ENCODE data around the gene SPINK5. TPM values are rescaled to one million over a fixed set of nuclear protein-coding genes. Genes with fewer than 3 reads are reported as not detected.

The SPINK5 gene
- total RNA-seq, 6 experiments from 2014 or later, result 0.10 to 0.26 TPM; not detected in 4

DNA sequence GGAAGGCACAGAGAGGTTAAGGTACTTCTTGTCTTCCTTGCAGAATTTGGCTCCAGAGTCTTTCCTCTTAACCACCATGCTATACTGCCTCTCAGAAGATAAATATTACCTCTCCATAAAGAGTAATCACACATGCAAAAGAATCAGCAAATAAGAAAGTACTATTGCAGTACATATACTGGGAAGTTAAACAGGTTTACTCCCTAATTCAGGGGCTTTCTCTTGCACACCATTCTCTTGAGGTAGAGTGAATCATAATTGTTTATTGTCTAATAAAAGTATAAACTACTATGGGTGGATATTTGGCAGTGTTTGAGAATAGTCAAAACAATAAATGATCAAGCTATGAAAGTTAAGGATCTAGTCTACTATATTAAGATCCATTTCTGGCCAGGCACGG lies 40.4 kb downstream of the SPINK5 start:
- Histone ChIP-seq H3K36me3 (no peaks in the 10 kb centered on the region), H3K27me3 (no peaks in the 10 kb centered on the region), H3K9me3 (no peaks in the 10 kb centered on the region), H3K4me1 (no peaks in the 10 kb centered on the region), H3K4me3 (no peak overlapping the region), H3K27ac (no peak overlapping the region)
- 86% methylated on average over 1 of the region's 1 CpG for WGBS (ENCODE audit: insufficient coverage, low coverage, low lambda C conversion rate, missing lambda C conversion rate)
- intact Hi-C loops (cut with DNase I), result no loop called here
- TF ChIP-seq POLR2A (IDR thresholded peaks at IDR 0.05), result no peak
- TF ChIP-seq, protein P1, sequence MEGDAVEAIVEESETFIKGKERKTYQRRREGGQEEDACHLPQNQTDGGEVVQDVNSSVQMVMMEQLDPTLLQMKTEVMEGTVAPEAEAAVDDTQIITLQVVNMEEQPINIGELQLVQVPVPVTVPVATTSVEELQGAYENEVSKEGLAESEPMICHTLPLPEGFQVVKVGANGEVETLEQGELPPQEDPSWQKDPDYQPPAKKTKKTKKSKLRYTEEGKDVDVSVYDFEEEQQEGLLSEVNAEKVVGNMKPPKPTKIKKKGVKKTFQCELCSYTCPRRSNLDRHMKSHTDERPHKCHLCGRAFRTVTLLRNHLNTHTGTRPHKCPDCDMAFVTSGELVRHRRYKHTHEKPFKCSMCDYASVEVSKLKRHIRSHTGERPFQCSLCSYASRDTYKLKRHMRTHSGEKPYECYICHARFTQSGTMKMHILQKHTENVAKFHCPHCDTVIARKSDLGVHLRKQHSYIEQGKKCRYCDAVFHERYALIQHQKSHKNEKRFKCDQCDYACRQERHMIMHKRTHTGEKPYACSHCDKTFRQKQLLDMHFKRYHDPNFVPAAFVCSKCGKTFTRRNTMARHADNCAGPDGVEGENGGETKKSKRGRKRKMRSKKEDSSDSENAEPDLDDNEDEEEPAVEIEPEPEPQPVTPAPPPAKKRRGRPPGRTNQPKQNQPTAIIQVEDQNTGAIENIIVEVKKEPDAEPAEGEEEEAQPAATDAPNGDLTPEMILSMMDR (IDR thresholded peaks at IDR 0.05), result no peak
- ATAC-seq, result no peak
- DNase-seq, result no peak

DNA sequence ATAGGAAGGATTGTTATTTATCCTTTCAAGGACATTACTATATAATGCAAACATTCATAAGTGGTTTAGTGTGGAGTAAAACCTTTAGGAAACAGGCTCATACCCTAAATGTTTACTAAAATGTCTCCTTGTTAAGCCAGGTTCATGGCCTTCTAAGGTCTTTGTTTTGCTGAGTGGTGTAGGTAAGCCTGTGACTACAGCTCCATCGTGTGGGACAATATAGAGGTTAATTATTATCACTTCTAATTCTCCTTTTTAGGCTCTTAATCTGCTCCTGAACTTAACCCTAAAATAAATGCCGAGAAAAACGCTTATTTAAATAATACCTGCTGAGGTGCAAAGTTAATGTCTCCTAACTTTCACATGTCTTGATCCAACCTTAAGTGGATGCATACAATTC lies 43.8 kb downstream of the SPINK5 start:
- peak; percentile 65 to 81 (median 76) for ATAC-seq
- H3K4me3 ChIP-seq, result no peak overlapping the region

DNA sequence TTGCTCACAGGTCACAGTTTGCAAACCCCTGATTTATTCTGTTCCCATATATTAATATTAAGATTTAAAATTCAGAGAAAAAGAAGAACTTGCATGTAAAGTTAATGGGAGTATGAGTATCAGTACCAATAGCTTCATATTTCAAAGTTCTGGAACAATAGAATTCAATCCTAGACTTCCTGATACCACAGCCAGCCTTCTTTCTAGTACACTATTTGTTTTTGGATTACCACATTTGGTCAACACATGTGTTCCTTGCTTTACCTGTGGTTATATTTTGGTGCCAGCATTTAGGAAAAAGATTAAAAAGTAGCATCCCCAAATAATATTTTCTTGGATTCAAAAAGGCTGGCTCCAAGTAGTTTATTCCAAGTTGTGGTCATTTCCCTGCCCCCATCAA lies 49.5 kb downstream of the SPINK5 start:
- H3K27ac ChIP-seq, result no peak overlapping the region
- no peaks in the 10 kb centered on the region for H3K9me3 ChIP-seq
- DNase-seq, result no peak
- H3K4me3 ChIP-seq, result no peak overlapping the region
- TF ChIP-seq, protein P1 (IDR thresholded peaks at IDR 0.05), result no peak
- TF ChIP-seq POLR2A (IDR thresholded peaks at IDR 0.05), result no peak
- no peaks in the 10 kb centered on the region for H3K4me1 ChIP-seq
- peak; percentile 33 to 79 (median 47) for ATAC-seq
- no peaks in the 10 kb centered on the region for H3K36me3 ChIP-seq
- no peaks in the 10 kb centered on the region for H3K27me3 ChIP-seq
- intact Hi-C loops (cut with DNase I), result loop anchor here (10.0 kb wide), 1 partner anchor 158 kb away; no protein-coding TSS in a partner anchor

More for the DNA sequence above, 43.8 kb downstream of the SPINK5 start:
- no peak for DNase-seq
- no peaks in the 10 kb centered on the region for H3K4me1 ChIP-seq
- H3K27me3 ChIP-seq, result no peaks in the 10 kb centered on the region
- H3K9me3 ChIP-seq, result no peaks in the 10 kb centered on the region
- intact Hi-C loops (cut with DNase I), result no loop called here
- no peak overlapping the region for H3K27ac ChIP-seq
- TF ChIP-seq POLR2A (IDR thresholded peaks at IDR 0.05), result no peak
- TF ChIP-seq, protein P1 (IDR thresholded peaks at IDR 0.05), result peak; percentile 18 to 35 (median 28)
- WGBS (ENCODE audit: insufficient coverage, low coverage, low lambda C conversion rate, missing lambda C conversion rate), result 12% methylated on average over 3 of the region's 3 CpGs
- no peaks in the 10 kb centered on the region for H3K36me3 ChIP-seq

DNA sequence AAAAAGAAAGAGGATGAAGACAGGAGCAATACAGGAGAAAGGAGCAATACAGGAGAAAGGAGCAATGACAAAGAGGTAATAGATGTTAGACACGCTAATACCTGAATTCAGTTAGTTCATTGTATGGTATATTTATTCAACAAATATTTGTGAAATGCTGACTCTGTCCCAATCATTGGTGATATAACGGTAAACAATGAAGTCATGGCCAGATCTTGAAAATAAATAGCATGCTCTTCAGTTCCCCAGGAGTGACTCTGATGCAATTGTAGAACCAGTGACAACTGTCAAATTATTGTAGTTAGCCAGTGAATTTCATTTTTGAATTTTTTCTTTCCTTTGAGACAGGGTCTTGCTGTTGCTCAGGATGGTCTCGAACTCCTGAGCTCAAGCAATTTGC lies 56.5 kb downstream of the SPINK5 start:
- WGBS (ENCODE audit: insufficient coverage, low coverage, low lambda C conversion rate, missing lambda C conversion rate), result 39% methylated on average over 3 of the region's 3 CpGs
- Histone ChIP-seq H3K27me3 (no peaks in the 10 kb centered on the region), H3K36me3 (no peaks in the 10 kb centered on the region), H3K4me3 (no peak overlapping the region), H3K9me3 (no peaks in the 10 kb centered on the region), H3K4me1 (peaks cover 0 to 4% (median 0%) of the 10 kb centered on the region in 4 donors), H3K27ac (no peak overlapping the region)
- TF ChIP-seq, protein P1 (IDR thresholded peaks at IDR 0.05), result no peak
- TF ChIP-seq POLR2A (IDR thresholded peaks at IDR 0.05), result no peak
- intact Hi-C loops (cut with DNase I), result no loop called here
- ATAC-seq (peak in 2 of 4 donors; percentile 43 to 85), DNase-seq (no peak)

DNA sequence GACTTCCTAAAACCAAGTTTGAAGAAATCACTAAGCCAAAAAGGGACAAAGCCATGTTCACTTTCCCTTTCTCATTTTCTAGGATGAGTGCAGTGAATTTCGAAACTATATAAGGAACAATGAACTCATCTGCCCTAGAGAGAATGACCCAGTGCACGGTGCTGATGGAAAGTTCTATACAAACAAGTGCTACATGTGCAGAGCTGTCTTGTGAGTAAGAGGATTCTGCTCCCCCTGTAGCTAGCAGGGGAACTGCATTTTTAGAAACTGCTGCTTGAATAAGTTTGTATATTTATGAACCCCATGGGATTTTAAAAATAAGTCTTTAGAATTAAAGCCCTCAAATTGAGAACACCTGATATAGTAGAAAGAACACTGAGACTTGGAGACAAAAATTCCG lies 61.9 kb downstream of the SPINK5 start:
- no peak overlapping the region for H3K27ac ChIP-seq
- WGBS (ENCODE audit: insufficient coverage, low coverage, low lambda C conversion rate, missing lambda C conversion rate), result 42% methylated on average over 3 of the region's 3 CpGs
- H3K9me3 ChIP-seq, result no peaks in the 10 kb centered on the region
- DNase-seq, result no peak
- ATAC-seq, result peak; percentile 29 to 86 (median 54)
- no peaks in the 10 kb centered on the region for H3K36me3 ChIP-seq
- intact Hi-C loops (cut with DNase I), result no loop called here
- H3K27me3 ChIP-seq, result no peaks in the 10 kb centered on the region
- no peak overlapping the region for H3K4me3 ChIP-seq
- TF ChIP-seq POLR2A (IDR thresholded peaks at IDR 0.05), result no peak
- TF ChIP-seq, protein P1 (IDR thresholded peaks at IDR 0.05), result peak in 3 of 4 donors; percentile 10 to 18 (median 13)
- H3K4me1 ChIP-seq, result peaks cover 0 to under 1% (median 0%) of the 10 kb centered on the region in 4 donors
